GM18505 (cell line): ENCODE measurements around the gene CACNG5.

Source experiments
- ATAC-seq: cut with Tn5 transposase; IDR thresholded peaks from one replicate; pipeline ENCODE4 v1.9.1; 2021; ENCODE audit not compliant: unreplicated experiment
- POLR2A ChIP-seq: IDR thresholded peaks from 4 replicates; pipeline ENCODE4 v1.6.1; 2011; ENCODE audit warnings: borderline replicate concordance; ENCODE audit not compliant: insufficient read depth, insufficient read length; ENCODE audit errors: extremely low read depth

Gene CACNG5

DNA sequence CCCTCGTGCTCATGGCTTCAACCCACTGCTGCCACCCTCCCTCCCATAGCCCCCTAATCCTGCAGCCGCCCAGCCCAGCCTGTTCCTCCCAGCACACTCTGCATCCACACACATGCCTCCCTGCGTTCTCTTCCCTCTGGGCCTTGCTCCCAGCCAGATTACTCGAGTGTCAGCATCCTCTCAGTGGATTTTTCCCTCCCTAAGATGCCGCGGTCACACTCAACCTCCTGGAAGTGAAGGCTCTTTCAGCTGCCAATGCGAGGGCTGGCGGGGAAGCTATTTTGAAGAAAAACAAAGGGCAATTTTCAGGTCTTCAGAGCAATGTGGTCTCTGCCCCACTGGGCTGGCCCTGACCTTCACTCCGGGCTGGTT, 23.2 kb upstream of the CACNG5 start:
- no peak for ATAC-seq
- no peak for TF ChIP-seq POLR2A

DNA sequence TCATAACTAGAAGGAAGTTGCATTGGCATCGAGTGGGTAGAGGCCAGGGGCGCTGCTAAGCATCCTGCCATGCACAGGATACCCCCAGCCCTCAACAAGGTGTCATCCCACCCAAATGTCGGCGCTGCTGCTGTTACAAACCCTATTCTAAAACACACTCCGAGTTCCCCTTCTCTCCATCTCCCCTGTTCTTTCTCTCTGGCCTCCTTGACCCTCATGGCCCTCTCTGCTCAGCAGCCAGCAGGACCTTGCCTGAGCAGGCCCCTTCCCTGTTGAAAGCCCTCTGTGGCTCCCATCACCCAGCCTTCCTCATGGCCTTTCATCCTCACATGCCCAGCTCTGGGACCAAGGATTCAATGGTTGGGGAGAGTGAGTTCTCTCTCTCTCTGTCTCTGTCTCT, 22.3 kb upstream of the CACNG5 start:
- no peak for ATAC-seq
- no peak for TF ChIP-seq POLR2A

DNA sequence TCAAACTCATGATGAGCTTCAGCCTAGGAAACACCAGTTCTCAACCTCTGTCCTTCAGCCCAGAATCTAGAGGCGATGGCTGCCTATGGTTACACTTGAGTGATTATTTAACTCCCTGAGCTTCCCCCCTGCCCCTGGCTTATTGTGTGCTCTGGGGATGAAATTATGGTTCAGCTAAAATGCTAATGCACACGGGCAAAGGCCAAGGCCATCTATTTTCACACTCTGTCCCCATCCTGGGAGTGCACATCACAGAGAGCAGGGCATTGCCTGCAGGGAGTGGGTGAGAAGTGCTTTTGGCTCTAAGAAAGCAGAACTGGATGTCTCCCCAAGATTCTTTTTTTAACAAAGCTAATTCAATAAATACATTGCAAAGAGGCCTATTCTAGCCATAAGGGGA, 21.6 kb upstream of the CACNG5 start:
- ATAC-seq, result no peak
- no peak for TF ChIP-seq POLR2A

DNA sequence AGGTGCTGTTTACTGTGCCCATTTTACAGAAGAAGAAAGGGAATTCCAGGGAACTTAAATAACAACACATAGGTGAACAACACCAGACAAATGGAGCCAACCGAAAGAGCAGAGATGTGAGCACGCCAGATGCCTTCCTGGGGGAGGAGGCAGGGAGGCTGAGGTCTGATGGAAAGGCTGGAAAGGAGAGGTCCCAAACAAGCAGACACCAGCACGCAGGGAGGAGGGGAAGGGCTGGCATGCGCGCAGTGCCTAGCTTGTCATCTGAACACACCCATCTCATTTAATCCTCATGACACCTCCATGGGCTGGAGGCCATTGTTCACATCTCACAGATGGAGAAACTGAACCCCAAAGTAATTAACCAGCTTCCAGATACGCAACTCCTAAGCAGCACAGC, 20.9 kb upstream of the CACNG5 start:
- ATAC-seq, result no peak

DNA sequence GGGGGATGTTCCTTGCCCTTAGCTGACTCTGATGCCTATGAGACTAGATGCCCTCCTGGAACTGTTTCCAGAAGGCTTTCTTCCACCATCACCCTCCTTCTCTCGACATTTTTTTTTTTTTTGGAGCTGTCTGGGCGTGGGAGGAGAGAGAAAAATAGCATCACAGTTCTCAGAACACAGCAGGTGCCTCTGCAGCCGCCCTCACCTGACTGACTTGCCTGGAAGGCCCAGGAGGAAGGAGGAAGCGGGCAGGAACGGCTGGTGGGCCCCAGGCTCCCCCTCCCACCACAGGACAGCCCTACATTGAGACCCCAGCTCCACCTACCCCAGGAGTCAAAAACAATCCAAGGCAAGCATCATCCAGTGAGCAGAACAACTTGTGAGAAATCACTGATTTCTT, 20.3 kb upstream of the CACNG5 start:
- no peak for ATAC-seq
- TF ChIP-seq POLR2A, result no peak

More for the DNA sequence above, 20.9 kb upstream of the CACNG5 start:
- no peak for TF ChIP-seq POLR2A

DNA sequence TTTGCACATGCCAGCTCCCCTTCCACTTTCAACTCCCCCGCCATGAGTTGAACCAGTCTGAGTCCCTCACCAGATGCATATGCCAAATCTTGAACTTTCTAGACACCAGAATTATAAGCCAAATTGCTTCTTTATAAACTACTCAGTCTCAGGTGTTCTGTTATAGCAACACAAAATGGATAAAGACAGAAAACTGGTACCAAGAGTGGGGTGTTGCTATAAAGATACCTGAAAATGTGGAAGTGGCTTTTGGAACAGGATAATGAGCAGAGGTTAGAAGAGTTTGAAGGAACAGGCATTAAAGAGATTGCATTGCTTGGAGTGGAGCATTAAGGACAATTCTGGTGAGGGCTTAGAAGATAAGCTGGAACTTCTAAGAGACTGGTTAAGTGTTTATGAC, 17.2 kb upstream of the CACNG5 start:
- TF ChIP-seq POLR2A, result no peak
- no peak for ATAC-seq

DNA sequence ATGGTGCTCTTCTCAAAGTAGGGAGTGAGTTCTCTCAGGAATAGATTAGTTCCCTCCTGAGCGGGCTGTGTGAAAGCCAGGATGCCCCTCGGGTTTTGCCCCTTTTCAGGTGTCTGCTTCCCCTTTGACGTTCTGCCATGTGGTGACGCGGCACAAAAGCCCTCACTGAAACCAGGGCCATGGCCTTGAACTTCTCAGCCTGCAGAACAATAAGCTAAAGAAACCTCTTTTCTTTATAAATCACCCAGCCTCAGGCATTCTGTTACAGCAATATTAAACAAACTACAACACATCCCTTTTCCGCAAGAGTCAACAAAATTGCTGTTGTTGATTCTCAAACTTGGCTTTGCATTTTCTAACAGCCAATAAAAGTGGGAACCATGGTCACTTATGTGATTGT, 15.5 kb upstream of the CACNG5 start:
- no peak for TF ChIP-seq POLR2A
- no peak for ATAC-seq

DNA sequence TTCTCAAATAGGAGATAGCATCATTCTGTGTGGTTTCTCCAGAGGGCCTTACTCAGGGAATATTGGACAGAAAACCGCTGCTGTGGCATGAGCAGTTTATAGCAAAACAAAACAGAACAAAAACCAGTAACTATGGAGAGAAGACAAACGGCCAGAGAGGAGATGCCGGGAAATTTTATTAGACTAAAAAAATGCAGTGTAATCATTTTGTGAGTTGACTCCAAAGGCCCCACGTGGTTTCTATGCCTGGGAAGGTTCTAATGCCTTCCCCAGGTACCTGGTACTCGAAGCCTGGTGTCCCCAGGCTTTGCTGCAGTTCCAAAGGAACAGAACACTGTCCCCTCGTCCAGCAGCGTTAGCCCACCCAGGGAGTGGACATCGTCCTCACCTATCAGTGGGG, 12.9 kb upstream of the CACNG5 start:
- ATAC-seq, result no peak
- TF ChIP-seq POLR2A, result no peak

DNA sequence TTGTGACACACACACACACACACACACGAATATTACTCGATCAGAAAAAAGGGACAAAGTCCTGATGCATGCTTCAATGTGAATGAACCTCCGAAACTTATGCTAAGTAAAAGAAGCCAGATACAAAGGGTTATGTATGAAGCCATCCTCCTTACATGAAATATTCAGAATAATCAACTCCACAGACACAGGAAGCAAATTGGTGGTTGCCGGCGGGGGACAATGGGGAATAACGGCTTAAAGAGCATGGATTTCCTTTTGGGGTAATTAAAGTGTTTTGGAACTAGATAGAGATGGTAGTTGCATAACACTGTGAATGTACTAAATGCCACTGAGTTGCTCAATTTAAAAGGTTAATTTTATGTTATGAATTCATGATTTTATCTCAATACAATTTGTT, 8.1 kb upstream of the CACNG5 start:
- TF ChIP-seq POLR2A, result no peak
- ATAC-seq, result no peak

DNA sequence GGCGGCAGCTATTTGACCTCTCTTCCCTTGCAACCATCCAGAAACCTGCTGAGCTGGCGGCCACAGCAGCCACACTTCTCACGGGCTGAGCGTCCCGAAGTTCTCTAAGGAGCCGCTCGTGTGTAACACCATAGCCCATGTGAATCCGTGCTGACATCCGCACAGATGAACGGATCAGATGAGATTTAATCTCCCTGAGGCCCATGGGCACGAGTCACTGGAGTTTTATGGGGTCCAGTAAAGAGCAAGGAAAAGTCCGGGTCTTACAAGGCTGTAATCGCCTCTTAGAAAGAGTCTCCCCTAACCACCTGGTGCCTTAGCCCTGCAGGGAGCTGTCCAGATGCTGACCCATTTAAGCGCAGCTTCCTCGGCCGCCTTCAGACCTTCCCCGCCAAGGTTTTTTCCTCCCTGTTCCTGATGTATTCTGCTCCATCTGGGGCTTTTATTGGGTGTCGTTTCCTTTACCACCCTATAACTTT, 5.5 kb upstream of the CACNG5 start:
- no peak for ATAC-seq
- no peak for TF ChIP-seq POLR2A

DNA sequence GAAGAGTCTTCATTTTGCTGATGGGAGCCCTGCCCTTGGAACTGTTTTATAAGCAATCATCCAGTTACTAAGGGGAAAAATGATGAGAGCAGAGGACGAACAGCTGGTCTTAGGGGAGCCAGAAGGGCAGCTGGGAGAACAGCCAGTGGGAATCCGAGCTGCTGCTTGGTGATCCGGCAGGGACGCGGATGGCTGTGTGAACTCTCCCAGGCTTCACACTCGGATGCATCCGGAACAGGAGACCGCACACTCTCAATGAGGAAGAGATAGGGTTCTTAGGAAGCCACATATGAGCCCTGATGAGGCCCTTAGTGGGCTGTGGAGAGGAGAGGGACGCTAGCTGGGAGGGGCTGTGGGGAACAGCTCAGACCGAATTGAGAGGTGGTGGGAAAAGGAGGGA, 5.0 kb upstream of the CACNG5 start:
- ATAC-seq, result no peak
- TF ChIP-seq POLR2A, result no peak

DNA sequence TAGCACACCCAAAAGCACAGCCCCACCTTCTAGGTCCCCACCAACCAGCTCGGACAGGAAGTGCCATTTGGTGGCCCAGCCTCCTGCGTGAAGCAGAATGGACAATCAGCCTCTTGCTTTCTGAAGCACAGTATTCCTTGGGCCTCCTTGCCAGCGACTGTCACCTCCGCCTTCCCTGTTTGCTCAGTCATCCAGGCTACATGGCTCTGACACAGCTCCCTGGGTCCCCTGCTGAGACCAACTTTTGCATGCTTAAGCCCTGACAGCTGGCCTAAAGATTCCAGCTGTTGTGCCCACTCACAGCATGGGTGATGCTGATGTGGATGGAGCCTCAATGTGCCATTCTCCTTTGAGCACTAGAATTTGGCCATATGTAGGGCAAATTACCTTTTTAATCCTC, 4.5 kb upstream of the CACNG5 start:
- ATAC-seq, result no peak
- TF ChIP-seq POLR2A, result no peak

DNA sequence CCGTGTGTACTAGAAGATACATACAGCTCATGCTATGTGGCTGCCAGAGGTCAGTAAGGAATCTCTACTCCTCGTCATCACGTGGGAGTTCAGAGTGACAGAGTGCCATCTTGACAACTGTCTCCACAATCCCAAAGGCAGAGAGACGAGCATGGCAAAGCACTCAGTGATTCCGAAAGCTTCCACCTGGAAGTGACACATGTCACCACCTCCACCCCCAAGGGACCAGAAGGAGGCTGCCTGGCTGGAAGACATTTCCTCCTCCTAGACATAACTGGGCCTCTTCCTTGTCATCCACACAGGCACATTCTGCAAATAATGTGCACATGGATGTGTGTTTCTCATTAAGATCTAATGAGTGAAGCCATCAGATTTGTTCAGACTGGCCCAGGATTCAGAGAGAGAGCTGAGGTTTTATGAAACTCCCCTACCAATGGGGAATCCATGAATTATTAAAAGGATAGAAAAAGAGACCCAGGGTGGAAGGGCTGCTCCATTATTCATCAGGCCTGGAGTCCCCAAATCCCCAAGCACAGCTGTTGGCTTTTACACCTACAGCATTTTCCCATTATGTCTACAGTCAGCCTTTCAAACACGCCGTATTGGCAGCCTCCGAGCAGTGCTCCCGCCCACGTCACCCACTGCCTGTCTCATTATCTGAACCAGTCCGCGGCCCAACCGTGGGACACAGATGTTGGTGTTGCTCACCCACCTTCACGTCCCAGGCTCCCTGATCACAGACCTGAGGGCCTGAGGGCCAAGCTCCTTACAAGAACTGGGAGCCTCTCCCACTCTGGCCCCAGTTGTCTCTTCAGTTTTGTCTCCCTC, 3.3 kb upstream of the CACNG5 start:
- no peak for ATAC-seq
- no peak for TF ChIP-seq POLR2A

DNA sequence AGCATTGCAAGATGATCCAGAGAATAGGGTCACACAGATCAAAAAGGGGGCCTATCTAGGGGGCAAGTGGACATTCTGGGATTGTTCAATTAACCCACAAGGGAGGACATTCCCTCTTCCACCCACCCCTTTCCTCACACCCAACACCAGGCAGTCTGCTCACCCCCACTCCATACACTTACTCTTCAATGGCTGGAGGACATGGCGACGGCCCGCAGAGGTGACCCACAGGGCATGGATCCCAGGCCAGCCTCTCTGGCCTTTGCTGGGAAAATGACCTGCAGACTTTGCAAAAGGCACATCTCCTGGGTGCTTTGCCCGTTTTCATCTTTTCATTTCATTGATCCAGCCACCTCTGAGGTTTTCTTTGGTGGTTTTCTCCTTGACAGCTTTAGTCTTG, 1.7 kb upstream of the CACNG5 start:
- no peak for TF ChIP-seq POLR2A
- no peak for ATAC-seq
